H9 (cell line): ENCODE data around the gene MPST. TPM values are rescaled to one million over a fixed set of nuclear protein-coding genes. Genes with fewer than 3 reads are reported as not detected.

Experiments
- DNase-seq: peaks from one replicate; pipeline ENCODE4 v3.0.0-alpha.2; 2017
- H2AFZ ChIP-seq: one replicate; pipeline ENCODE4 v1.6.1; 2013; ENCODE audit warnings: mild to moderate bottlenecking, low read length, control low read depth, moderate library complexity
- H2AK5ac ChIP-seq: 2 replicates; pipeline ENCODE4 v1.6.1; 2013; ENCODE audit warnings: low read length, control low read depth, mixed read lengths; ENCODE audit not compliant: insufficient read length
- H2BK120ac ChIP-seq: one replicate; pipeline ENCODE4 v1.6.1; 2013; ENCODE audit warnings: low read depth, mild to moderate bottlenecking, low read length, control low read depth, inconsistent platforms; ENCODE audit not compliant: poor library complexity, severe bottlenecking
- H2BK12ac ChIP-seq: 2 replicates; pipeline ENCODE4 v1.6.1; 2013; ENCODE audit warnings: low read length, control low read depth, mixed read lengths, low read depth; ENCODE audit not compliant: insufficient read length
- H2BK15ac ChIP-seq: 2 replicates; pipeline ENCODE4 v1.6.1; 2013; ENCODE audit warnings: low read depth, low read length, control low read depth
- H2BK20ac ChIP-seq: one replicate; pipeline ENCODE4 v1.6.1; 2013; ENCODE audit warnings: low read depth, mild to moderate bottlenecking, low read length, control low read depth, inconsistent platforms; ENCODE audit not compliant: poor library complexity, severe bottlenecking
- H2BK5ac ChIP-seq: 2 replicates; pipeline ENCODE4 v1.6.1; 2013; ENCODE audit warnings: low read length, control low read depth, mixed read lengths; ENCODE audit not compliant: insufficient read length
- H3K14ac ChIP-seq: 2 replicates; pipeline ENCODE4 v1.6.1; 2013; ENCODE audit warnings: low read length, control low read depth; ENCODE audit not compliant: insufficient read depth
- H3K18ac ChIP-seq: 2 replicates; pipeline ENCODE4 v1.6.1; 2013; ENCODE audit warnings: low read depth, mild to moderate bottlenecking, mixed read lengths, low read length, control low read depth; ENCODE audit not compliant: insufficient read length
- H3K23ac ChIP-seq: 2 replicates; pipeline ENCODE4 v1.6.1; 2013; ENCODE audit warnings: low read length, control low read depth, mixed read lengths, low read depth; ENCODE audit not compliant: insufficient read length
- H3K23me2 ChIP-seq: 2 replicates; pipeline ENCODE4 v1.6.1; 2013; ENCODE audit warnings: low read depth, mild to moderate bottlenecking, mixed read lengths, low read length, control low read depth; ENCODE audit not compliant: insufficient read length, poor library complexity, severe bottlenecking
- H3K27ac ChIP-seq: 2 replicates; pipeline ENCODE4 v1.5.1; 2013; ENCODE audit warnings: low read length, control low read depth, mixed read lengths, low read depth; ENCODE audit not compliant: insufficient read length
- H3K27me3 ChIP-seq: 2 replicates; pipeline ENCODE4 v1.6.1; 2013; ENCODE audit warnings: low read length, control low read depth, inconsistent platforms; ENCODE audit not compliant: insufficient read depth
- H3K4ac ChIP-seq: 2 replicates; pipeline ENCODE4 v1.6.1; 2013; ENCODE audit warnings: low read depth, mild to moderate bottlenecking, control low read depth, inconsistent platforms, low read length, moderate library complexity
- H3K4me1 ChIP-seq: 2 replicates; pipeline ENCODE4 v1.6.1; 2013; ENCODE audit warnings: low read length, control low read depth, inconsistent platforms; ENCODE audit not compliant: insufficient read depth
- H3K4me2 ChIP-seq: 2 replicates; pipeline ENCODE4 v1.6.1; 2013; ENCODE audit warnings: low read length, control low read depth, mixed read lengths; ENCODE audit not compliant: insufficient read length, insufficient read depth
- H3K56ac ChIP-seq: 2 replicates; pipeline ENCODE4 v1.6.1; 2013; ENCODE audit warnings: low read depth, mild to moderate bottlenecking, mixed read lengths, low read length, control low read depth; ENCODE audit not compliant: insufficient read length
- H3K79me1 ChIP-seq: 2 replicates; pipeline ENCODE4 v1.6.1; 2013; ENCODE audit warnings: low read depth, mild to moderate bottlenecking, moderate library complexity, low read length, control low read depth, inconsistent platforms; ENCODE audit not compliant: insufficient read depth, poor library complexity, severe bottlenecking
- H3K79me2 ChIP-seq: 2 replicates; pipeline ENCODE4 v1.6.1; 2013; ENCODE audit warnings: low read length, control low read depth, inconsistent platforms; ENCODE audit not compliant: insufficient read depth
- H3K9ac ChIP-seq: 2 replicates; pipeline ENCODE4 v1.6.1; 2013; ENCODE audit warnings: low read length, control low read depth, mixed read lengths; ENCODE audit not compliant: insufficient read length; ENCODE audit errors: extremely low read depth
- H3K9me3 ChIP-seq: one replicate; pipeline ENCODE4 v1.6.1; 2013; ENCODE audit warnings: low read depth, low read length, inconsistent platforms; ENCODE audit not compliant: control insufficient read depth
- H3T11ph ChIP-seq: one replicate; pipeline ENCODE4 v1.6.1; 2013; ENCODE audit warnings: mild to moderate bottlenecking, low read length, control low read depth, inconsistent platforms
- H4K20me1 ChIP-seq: one replicate; pipeline ENCODE4 v1.6.1; 2013; ENCODE audit not compliant: control insufficient read depth, insufficient read length, insufficient read depth
- H4K5ac ChIP-seq: 2 replicates; pipeline ENCODE4 v1.6.1; 2013; ENCODE audit warnings: low read depth, mild to moderate bottlenecking, mixed read lengths, low read length, control low read depth; ENCODE audit not compliant: insufficient read length
- H4K8ac ChIP-seq: replicated peaks from 2 replicates; pipeline ENCODE4 v1.6.1; 2013; ENCODE audit warnings: low read length, control low read depth, mixed read lengths, low read depth; ENCODE audit not compliant: insufficient read length
- H4K91ac ChIP-seq: 2 replicates; pipeline ENCODE4 v1.6.1; 2013; ENCODE audit warnings: low read depth, mild to moderate bottlenecking, moderate library complexity, mixed read lengths, low read length, control low read depth; ENCODE audit not compliant: insufficient read length
- H3K27ac Mint-ChIP-seq, 3 experiments: 2 replicates in 2 of 3; 3 replicates in 1 of 3; pipeline ENCODE4 v1.8.0; 2020 to 2021; ENCODE audit warnings: mixed read lengths in 3 of 3, mild to moderate bottlenecking in 1 of 3, moderate library complexity in 1 of 3
- H3K27me3 Mint-ChIP-seq: 2 replicates; pipeline ENCODE4 v1.8.0; 2021; ENCODE audit warnings: low read depth, mild to moderate bottlenecking, moderate library complexity, mixed read lengths
- H3K36me3 Mint-ChIP-seq, 3 experiments: 2 replicates in 2 of 3; 3 replicates in 1 of 3; pipeline ENCODE4 v1.8.0; 2020 to 2021; ENCODE audit warnings: low read depth in 3 of 3, mixed read lengths in 3 of 3; ENCODE audit not compliant: insufficient read depth in 1 of 3
- H3K4me1 Mint-ChIP-seq, 2 experiments: 2 replicates each; pipeline ENCODE4 v1.8.0; 2020; ENCODE audit warnings: mixed read lengths in 2 of 2
- H3K4me3 Mint-ChIP-seq, 2 experiments: 2 replicates in 1 of 2; 3 replicates in 1 of 2; pipeline ENCODE4 v1.8.0; 2020 to 2021; ENCODE audit warnings: mild to moderate bottlenecking in 2 of 2, mixed read lengths in 2 of 2, moderate library complexity in 1 of 2
- H3K9me3 Mint-ChIP-seq, 2 experiments: 2 replicates in 1 of 2; 3 replicates in 1 of 2; pipeline ENCODE4 v1.8.0; 2020; ENCODE audit warnings: mild to moderate bottlenecking in 2 of 2, mixed read lengths in 2 of 2, moderate library complexity in 1 of 2
- CTCF ChIP-seq: fragments of 200-600 bp; sonication (generic); conservative IDR thresholded peaks from 3 replicates; pipeline ENCODE4 v1.8.0; 2021; ENCODE audit warnings: antibody characterized with exemption, mild to moderate bottlenecking
- WGBS: extraction: QIAGEN DNeasy Blood & Tissue Kit; methylation state at CpG from one replicate; pipeline ENCODE4 v1.1.7; 2013; ENCODE audit warnings: missing lambda C conversion rate, low lambda C conversion rate, mixed read lengths; ENCODE audit not compliant: insufficient read length; ENCODE audit errors: extremely low coverage; 5-methylcytosine and 5-hydroxymethylcytosine counted together
- total RNA-seq: library from RNA; stranded (reverse); gene quantifications from 2 replicates; pipeline ENCODE4 v1.2.1, GENCODE V29; 2021

Gene MPST
- total RNA-seq, 1 experiment from 2014 or later: 70.5 TPM

- H2BK12ac ChIP-seq: no peak overlapping the region
- H2BK120ac ChIP-seq: no peak overlapping the region
- H3K4ac ChIP-seq: no peak overlapping the region
- no peaks in the 10 kb centered on the region for H3K9me3 Mint-ChIP-seq
- H4K8ac ChIP-seq: no peak overlapping the region
- H2BK5ac ChIP-seq: no peak overlapping the region
- DNase-seq: no peak
- no peak overlapping the region for H3K18ac ChIP-seq
- H3K23me2 ChIP-seq: no peaks in the 10 kb centered on the region
- no peaks in the 10 kb centered on the region for H3K36me3 Mint-ChIP-seq
- H2BK20ac ChIP-seq: no peak overlapping the region
- H3K27me3 ChIP-seq: no peaks in the 10 kb centered on the region; the same call in 1 of the 2 replicates
- no peak overlapping the region for H3K27ac ChIP-seq
- no peak overlapping the region for H3K9ac ChIP-seq
- H2AK5ac ChIP-seq: no peak overlapping the region
- H3K56ac ChIP-seq: no peak overlapping the region
- no peak overlapping the region for H2AFZ ChIP-seq
- H3K4me1 ChIP-seq: no peaks in the 10 kb centered on the region; the same call in 1 of the 2 replicates
- no peak overlapping the region for H3K27ac Mint-ChIP-seq
- no peaks in the 10 kb centered on the region for H3K79me2 ChIP-seq
- H3K4me3 Mint-ChIP-seq: no peak overlapping the region
- no peak for TF ChIP-seq CTCF
- H4K20me1 ChIP-seq: no peaks in the 10 kb centered on the region
- no peak overlapping the region for H3K4me2 ChIP-seq
- no CpG with 5 or more reads among the region's 5 CpGs for WGBS
- peaks cover 10% of the 10 kb centered on the region in 2 experiments; a peak in 3 of 4 replicates for H3K4me1 Mint-ChIP-seq
- H4K5ac ChIP-seq: no peak overlapping the region
- no peaks in the 10 kb centered on the region for H3K79me1 ChIP-seq
- H2BK15ac ChIP-seq: no peak overlapping the region
- no peak overlapping the region for H4K91ac ChIP-seq
- peaks cover 55% of the 10 kb centered on the region for H3K27me3 Mint-ChIP-seq
- H3T11ph ChIP-seq: no peak overlapping the region
- no peak overlapping the region for H3K23ac ChIP-seq
- H3K9me3 ChIP-seq: no peaks in the 10 kb centered on the region
- H3K14ac ChIP-seq: no peak overlapping the region
Measured at GRCh38 chr22:37079158-37079557, 59.6 kb downstream of the MPST start.

Other genes starting within 250 kb of the MPST start
- gene IFT27, start 243.6 kb upstream of the MPST start, total RNA-seq: 40.7 and 43.4 TPM in 2 replicates
- gene PVALB, start 202.7 kb upstream of the MPST start, total RNA-seq: 2.7 and 3.0 TPM in 2 replicates
- not detected in 2 replicates for gene NCF4, start 158.7 kb upstream of the MPST start, total RNA-seq
- not detected in 2 replicates for gene CSF2RB, start 106.1 kb upstream of the MPST start, total RNA-seq
- 31.2 and 31.9 TPM in 2 replicates for gene TST, start 295 bp upstream of the MPST start, total RNA-seq
- gene KCTD17, start 32.0 kb downstream of the MPST start, total RNA-seq: 34.1 and 36.8 TPM in 2 replicates
- not detected in 2 replicates for gene TMPRSS6, start 90.0 kb downstream of the MPST start, total RNA-seq
- 0.35 TPM in 2 replicates for gene IL2RB, start 130.2 kb downstream of the MPST start, total RNA-seq
- 3.8 and 5.0 TPM in 2 replicates for gene C1QTNF6, start 168.5 kb downstream of the MPST start, total RNA-seq
- gene SSTR3, start 192.7 kb downstream of the MPST start, total RNA-seq: 0.68 and 0.72 TPM in 2 replicates
- gene RAC2, start 224.5 kb downstream of the MPST start, total RNA-seq: 2.5 and 2.8 TPM in 2 replicates